NCI-H2081 (cell line): ENCODE results near the gene AP2A2.

Experiments
- DNase-seq, 2 experiments: peaks; one replicate each; lab custom pipeline; 2025; lab: John Stamatoyannopoulos, UW

The AP2A2 gene

DNA sequence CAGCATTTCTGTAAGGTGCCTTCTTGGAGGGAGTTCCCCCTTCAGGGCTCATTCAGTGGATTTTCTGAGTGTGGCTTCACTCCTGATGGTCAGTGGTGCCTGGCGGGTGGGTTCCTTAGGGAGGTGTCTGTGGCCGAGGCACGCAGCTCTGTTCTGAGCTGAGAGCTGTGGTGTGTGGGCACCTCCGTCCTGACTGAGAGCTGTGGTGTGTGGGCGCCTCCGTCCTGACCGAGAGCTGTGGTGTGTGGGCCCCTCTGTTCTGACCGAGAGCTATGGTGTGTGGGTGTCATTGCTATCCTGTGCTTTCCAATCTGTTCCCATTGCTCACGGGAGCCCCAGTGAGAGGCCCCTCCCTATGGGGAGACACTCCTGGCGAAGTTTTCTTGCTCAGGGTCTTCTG is 71.0 kb downstream of the AP2A2 start:
- no peak for DNase-seq

DNA sequence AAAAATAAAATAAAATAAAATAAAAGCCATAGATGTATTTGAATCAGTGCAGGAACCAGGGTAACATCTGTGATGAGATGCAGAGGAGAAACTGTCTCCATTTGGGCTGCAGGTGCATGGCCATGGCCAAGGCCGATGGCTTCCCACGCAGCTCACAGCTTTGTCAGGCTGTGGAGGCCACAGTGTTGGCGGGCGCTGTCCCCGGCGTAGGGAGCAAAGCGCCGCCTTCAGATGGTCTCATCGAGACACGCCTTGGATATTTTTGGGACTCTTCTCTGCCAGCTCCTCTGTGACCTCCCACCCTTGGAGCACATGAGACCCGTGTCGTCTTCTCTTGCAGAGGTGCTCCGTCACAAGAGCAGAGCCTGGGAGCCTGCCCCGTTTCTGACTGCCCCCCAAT is 72.2 kb downstream of the AP2A2 start:
- DNase-seq = no peak

DNA sequence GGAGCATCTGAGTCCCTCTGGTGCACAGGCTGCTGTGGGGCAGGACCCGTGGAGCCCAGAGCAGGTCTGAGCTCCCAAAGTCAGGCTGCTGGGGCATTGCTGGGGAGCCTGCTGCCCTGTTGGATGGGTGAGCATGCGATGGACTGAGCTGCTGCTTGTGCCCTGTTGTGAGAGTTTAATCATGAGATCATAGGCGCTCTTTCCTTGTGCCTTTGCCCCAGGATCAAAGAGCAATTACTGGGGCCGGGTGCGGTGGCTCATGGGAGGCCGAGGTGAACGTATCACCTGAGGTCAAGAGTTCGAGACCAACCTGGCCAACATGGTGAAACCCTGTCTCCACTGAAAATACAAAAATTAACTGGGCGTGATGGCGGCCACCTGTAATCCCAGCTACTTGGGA is 73.3 kb downstream of the AP2A2 start:
- DNase-seq = no peak

DNA sequence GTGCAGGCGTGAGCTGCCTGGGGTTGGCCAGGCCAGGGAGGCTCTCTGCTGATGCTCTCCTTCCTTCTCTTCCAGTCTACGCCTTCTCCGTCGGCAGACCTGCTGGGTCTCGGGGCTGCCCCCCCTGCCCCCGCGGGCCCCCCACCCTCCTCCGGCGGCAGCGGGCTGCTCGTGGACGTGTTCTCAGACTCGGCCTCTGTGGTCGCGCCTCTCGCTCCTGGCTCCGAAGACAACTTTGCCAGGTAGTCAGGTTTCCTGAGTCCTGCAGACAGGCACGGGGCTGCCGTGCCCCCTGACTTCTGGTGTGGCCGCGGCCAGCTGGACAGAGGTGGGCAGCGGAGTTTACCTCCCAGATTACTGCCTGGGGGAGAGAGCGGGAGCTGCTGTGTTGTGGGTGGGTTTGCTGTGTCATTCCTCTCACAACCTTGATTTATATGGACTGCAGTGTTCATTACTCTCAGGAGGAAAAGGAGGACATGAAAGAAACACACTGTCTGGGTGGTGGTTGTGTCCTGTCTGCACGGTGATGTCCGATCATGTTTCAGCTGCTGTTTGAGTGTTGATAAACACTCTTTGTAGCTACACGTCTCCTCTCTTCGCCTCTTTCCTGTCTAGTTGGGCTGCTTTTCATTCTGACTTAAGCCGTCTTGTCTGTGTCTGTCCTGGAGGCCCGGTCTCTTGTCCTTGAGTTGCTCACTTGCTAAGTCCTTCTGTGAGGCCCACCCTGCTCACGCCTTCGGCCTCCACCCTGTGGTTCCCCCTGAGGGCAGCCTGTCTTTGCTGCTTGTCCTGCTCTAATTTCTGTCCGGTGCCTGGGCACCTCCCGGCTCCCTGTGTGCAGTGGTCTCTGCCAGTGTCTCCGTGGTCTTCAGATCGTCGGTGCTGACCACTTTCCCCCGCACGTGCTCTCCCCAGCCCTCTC is 74.9 kb downstream of the AP2A2 start:
- no peak for DNase-seq

GRCh38 chr11:1001617-1002405 is 76.1 kb downstream of the AP2A2 start:
- DNase-seq = no peak

DNA sequence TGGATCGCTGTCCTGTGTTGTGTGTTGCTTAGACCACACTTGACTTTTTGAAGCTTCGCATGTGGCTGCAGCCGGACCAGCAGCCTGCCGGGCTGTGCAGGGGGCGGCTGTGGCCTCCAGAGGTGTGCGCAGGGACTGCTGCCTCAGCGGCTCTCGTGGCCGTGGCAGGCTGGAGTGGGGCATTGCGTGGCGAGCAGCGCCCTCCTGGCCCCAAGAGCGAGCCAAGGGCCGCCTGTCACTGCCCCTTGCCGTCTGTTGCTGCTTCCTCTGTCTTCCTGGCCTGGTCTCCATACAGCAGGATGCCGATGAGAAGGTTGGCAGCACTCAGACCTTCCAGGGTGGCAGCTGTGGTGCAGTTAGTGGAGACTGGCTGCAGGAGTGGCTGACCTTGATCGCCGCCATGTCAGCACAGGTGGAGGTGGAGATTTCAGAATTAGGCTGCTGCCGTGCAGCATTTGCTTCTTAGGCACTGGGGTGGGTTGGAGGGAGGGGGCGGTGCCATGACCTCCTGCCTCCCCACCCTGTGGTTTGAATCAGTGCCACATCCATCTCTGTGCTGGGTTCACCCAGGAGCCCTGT is 76.8 kb downstream of the AP2A2 start:
- no peak for DNase-seq

DNA sequence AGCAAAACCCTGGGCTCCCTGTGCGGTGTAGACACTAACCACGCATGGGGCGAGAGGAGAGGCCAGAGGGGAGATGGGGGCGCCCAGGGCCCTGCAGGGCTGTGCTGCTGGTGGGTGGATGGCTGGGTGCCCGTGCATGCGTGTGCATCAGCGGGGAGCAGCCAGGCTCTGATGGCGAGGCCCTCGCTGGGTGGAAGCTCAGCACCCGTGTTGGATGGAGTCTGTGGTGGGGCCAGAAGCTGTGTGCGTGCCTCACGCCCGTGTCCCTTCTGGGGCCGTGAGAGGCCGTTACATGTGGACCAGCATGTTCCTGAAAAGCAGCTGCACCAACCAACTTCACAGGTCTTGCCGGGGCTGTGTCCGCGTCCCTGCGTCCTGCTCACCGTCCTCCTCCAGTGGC is 77.5 kb downstream of the AP2A2 start:
- no peak for DNase-seq

GRCh38 chr11:1005928-1006327 is 80.3 kb downstream of the AP2A2 start:
- peak; percentile 95 for DNase-seq

GRCh38 chr11:1006762-1007161 is 81.1 kb downstream of the AP2A2 start:
- DNase-seq = peak; percentile 86 to 93

- no peak for DNase-seq
Measured at GRCh38 chr11:1007279-1007678, 81.6 kb downstream of the AP2A2 start.

- DNase-seq = peak; percentile 64 to 90
Measured at GRCh38 chr11:1008001-1008802, 82.5 kb downstream of the AP2A2 start.

GRCh38 chr11:1008803-1009145 is 83.1 kb downstream of the AP2A2 start:
- DNase-seq = no peak

DNA sequence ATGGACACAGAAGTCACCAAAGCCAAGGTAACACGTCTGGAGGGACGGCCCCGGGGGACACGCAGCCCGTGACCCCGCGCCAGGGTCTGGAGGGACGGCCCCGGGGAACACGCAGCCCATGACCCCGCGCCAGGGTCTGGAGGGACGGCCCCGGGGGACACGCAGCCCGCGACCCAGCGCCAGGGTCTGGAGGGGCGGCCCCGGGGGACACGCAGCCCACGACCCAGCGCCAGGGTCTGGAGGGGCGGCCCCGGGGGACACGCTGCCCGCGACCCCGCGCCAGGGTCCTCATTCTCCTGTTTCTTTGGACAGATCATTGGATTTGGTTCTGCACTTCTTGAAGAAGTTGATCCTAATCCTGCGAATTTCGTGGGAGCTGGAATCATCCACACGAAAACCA is 83.7 kb downstream of the AP2A2 start:
- no peak for DNase-seq

- no peak for DNase-seq
Measured at GRCh38 chr11:1009991-1010390, 84.3 kb downstream of the AP2A2 start.

GRCh38 chr11:1010551-1011319 is 85.1 kb downstream of the AP2A2 start:
- DNase-seq = no peak

GRCh38 chr11:1011320-1011698 is 85.6 kb downstream of the AP2A2 start:
- peak in 1 of 2 experiments; percentile 16 for DNase-seq

- DNase-seq = no peak
Measured at GRCh38 chr11:1012291-1012690, 86.6 kb downstream of the AP2A2 start.

- DNase-seq = peak; percentile 19 to 76
Measured at GRCh38 chr11:1012740-1013630, 87.3 kb downstream of the AP2A2 start.

- no peak for DNase-seq
Measured at GRCh38 chr11:1013631-1013935, 87.9 kb downstream of the AP2A2 start.

- DNase-seq = no peak
Measured at GRCh38 chr11:1014276-1014675, 88.6 kb downstream of the AP2A2 start.
